Left lung (tissue), 10 donors: Measurements from ENCODE around the gene MUC13. TPM values are rescaled to one million over a fixed set of nuclear protein-coding genes. Genes with fewer than 3 reads are reported as not detected.

Experiments used
- ATAC-seq: fragments of 200-7000 bp; cut with Tn5 transposase; one replicate; pipeline ENCODE4 v1.9.1; 2020; ENCODE audit warnings: moderate library complexity
- DNase-seq, 4 donors: peaks; one replicate each; pipeline ENCODE4 v3.0.0-alpha.2; 2013 to 2020
- H3K27ac ChIP-seq, 2 donors: fragments of 200-600 bp; sonication (generic) in 1 of 2; one replicate each; pipeline versions ENCODE4 v1.5.0 to v1.8.0; 2020 to 2021
- H3K27me3 ChIP-seq, 2 donors: fragments of 200-600 bp; sonication (generic) in 1 of 2; one replicate each; pipeline versions ENCODE4 v1.5.0 to v1.8.0; 2020 to 2021
- H3K36me3 ChIP-seq, 2 donors: fragments of 200-600 bp; sonication (generic) in 1 of 2; one replicate each; pipeline versions ENCODE4 v1.5.0 to v1.8.0; 2020 to 2021
- H3K4me1 ChIP-seq, 2 donors: fragments of 200-600 bp; one replicate each; pipeline ENCODE4 v1.8.0; 2021
- H3K4me3 ChIP-seq, 2 donors: fragments of 200-600 bp; sonication (generic) in 1 of 2; one replicate each; pipeline versions ENCODE4 v1.5.0 to v1.8.0; 2020 to 2021; ENCODE audit warnings: mild to moderate bottlenecking in 1 of 2
- H3K9me3 ChIP-seq, 2 donors: fragments of 200-600 bp; sonication (generic) in 1 of 2; one replicate each; pipeline versions ENCODE4 v1.5.0 to v1.8.0; 2020 to 2021
- intact Hi-C, 2 donors: fragments of 100-400 bp; cut with DNase I; formaldehyde crosslinking; loops; one replicate each; pipeline versions ENCODE4 v1.11.2 to v1.14.2; 2022
- polyA plus RNA-seq, 6 donors: library from polyadenylated mRNA; unstranded; fragments of 120-200 nt; gene quantifications; one replicate each; pipeline ENCODE4 v1.2.1, GENCODE V29; 2013; ENCODE audit not compliant: insufficient read length in 6 of 6
- total RNA-seq, 2 donors: library from RNA; stranded (reverse); fragmentation: NEBNext Ultra II Directional; extraction: Animal tissue kit (Norgen Biotek cat#: 25700); gene quantifications; one replicate each; pipeline ENCODE4 v1.2.1, GENCODE V29; 2021
- TF ChIP-seq, protein P1 (sequence below), 2 donors: fragments of 200-600 bp; sonication (generic) in 1 of 2; IDR thresholded peaks; one replicate each; pipeline versions ENCODE4 v1.5.0 to v1.8.0; 2021; ENCODE audit warnings: antibody characterized with exemption in 2 of 2
- donor health status: DM: no; HTN: yes; CAD: no.
- donor health status: DM: no; HTN: no; CAD: no.

MUC13 gene
- total and polyA plus RNA-seq, 8 donors, result 0.50 TPM; not detected in 7

DNA sequence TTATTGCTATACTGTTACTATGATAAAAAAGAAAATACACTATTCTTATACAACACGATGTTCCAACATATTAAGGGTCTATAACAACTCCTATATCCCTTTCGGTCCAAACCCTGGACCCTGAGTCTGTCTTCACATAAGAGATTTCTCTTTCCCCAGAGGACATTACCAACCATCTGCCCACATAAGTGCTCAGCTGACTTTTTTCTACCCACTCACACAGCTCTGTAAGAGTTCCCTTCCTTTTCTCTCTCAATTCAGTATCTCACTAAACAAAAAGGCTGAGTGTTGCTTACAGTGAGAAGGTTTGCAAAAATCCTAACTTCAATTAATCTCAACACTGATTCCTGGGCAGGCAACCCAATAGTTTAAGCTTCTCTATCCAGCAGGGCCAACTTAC is 77.9 kb downstream of the MUC13 start:
- no peak overlapping the region for H3K4me3 ChIP-seq
- no peak overlapping the region for H3K27ac ChIP-seq
- TF ChIP-seq, protein P1, sequence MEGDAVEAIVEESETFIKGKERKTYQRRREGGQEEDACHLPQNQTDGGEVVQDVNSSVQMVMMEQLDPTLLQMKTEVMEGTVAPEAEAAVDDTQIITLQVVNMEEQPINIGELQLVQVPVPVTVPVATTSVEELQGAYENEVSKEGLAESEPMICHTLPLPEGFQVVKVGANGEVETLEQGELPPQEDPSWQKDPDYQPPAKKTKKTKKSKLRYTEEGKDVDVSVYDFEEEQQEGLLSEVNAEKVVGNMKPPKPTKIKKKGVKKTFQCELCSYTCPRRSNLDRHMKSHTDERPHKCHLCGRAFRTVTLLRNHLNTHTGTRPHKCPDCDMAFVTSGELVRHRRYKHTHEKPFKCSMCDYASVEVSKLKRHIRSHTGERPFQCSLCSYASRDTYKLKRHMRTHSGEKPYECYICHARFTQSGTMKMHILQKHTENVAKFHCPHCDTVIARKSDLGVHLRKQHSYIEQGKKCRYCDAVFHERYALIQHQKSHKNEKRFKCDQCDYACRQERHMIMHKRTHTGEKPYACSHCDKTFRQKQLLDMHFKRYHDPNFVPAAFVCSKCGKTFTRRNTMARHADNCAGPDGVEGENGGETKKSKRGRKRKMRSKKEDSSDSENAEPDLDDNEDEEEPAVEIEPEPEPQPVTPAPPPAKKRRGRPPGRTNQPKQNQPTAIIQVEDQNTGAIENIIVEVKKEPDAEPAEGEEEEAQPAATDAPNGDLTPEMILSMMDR (IDR thresholded peaks at IDR 0.05), result no peak
- H3K4me1 ChIP-seq, result peaks cover 13 to 22% of the 10 kb centered on the region in 2 donors
- intact Hi-C loops, result no loop called here
- H3K27me3 ChIP-seq, result no peaks in the 10 kb centered on the region
- H3K9me3 ChIP-seq, result no peaks in the 10 kb centered on the region
- no peaks in the 10 kb centered on the region for H3K36me3 ChIP-seq
- no peak for ATAC-seq
- no peak for DNase-seq

Other genes starting within 250 kb of the MUC13 start
- 10 to 100 TPM; 18.8 to 32.4 TPM for gene UMPS, start 204.3 kb downstream of the MUC13 start, total RNA-seq
- 10 to 100 TPM; 34.5 to 42.0 (median 38.9) TPM for gene UMPS, start 204.3 kb downstream of the MUC13 start, polyA plus RNA-seq
- gene ITGB5, start 47.4 kb downstream of the MUC13 start, total RNA-seq, result 100 to 1,000 TPM in 1 of 2 donors, 10 to 100 TPM in 1; 94.0 to 142 TPM
- 10 to 100 TPM; 54.8 to 72.3 (median 66.3) TPM for gene ITGB5, start 47.4 kb downstream of the MUC13 start, polyA plus RNA-seq
- gene HEG1, start 121.2 kb upstream of the MUC13 start, total RNA-seq, result 100 to 1,000 TPM; 107 to 132 TPM
- gene HEG1, start 121.2 kb upstream of the MUC13 start, polyA plus RNA-seq, result 10 to 100 TPM; 43.8 to 66.2 (median 51.0) TPM